Stomach smooth muscle (tissue), 2 donors: ENCODE results near the gene CYP3A5.
A peak's percentile ranks its signal among the peaks of the same experiment; 100 is the strongest.
"Not testable (repeated sequence)": the region's sequence is repeated elsewhere in the genome, so short reads cannot be mapped to it uniquely, and the experiment has no call there.

ENCODE experiments used
- H3K27ac ChIP-seq: one replicate; pipeline ENCODE4 v1.7.0; 2013; ENCODE audit warnings: mild to moderate bottlenecking, low read length, inconsistent platforms
- H3K27me3 ChIP-seq, 2 donors: one replicate each; pipeline ENCODE4 v1.7.0; 2013; ENCODE audit warnings: low read length in 2 of 2; ENCODE audit not compliant: insufficient read depth in 2 of 2, control insufficient read depth in 1 of 2
- H3K36me3 ChIP-seq, 2 donors: one replicate each; pipeline ENCODE4 v1.7.0; 2013; ENCODE audit warnings: low read length in 2 of 2; ENCODE audit not compliant: control insufficient read depth in 2 of 2, insufficient read depth in 2 of 2
- H3K4me1 ChIP-seq: one replicate; pipeline ENCODE4 v1.7.0; 2013; ENCODE audit warnings: low read length; ENCODE audit not compliant: control insufficient read depth, insufficient read depth
- H3K4me3 ChIP-seq, 2 donors: one replicate each; pipeline ENCODE4 v1.7.0; 2013; ENCODE audit warnings: low read length in 2 of 2
- H3K9ac ChIP-seq, 2 donors: one replicate each; pipeline ENCODE4 v1.7.0; 2013; ENCODE audit warnings: low read length in 2 of 2, mild to moderate bottlenecking in 1 of 2
- H3K9me3 ChIP-seq, 2 donors: one replicate each; pipeline ENCODE4 v1.7.0; 2013; ENCODE audit warnings: low read length in 2 of 2; ENCODE audit not compliant: control insufficient read depth in 2 of 2
- donor health status: healthy.
- donor health status: Pancreatic carcinoma.

Gene CYP3A5

DNA sequence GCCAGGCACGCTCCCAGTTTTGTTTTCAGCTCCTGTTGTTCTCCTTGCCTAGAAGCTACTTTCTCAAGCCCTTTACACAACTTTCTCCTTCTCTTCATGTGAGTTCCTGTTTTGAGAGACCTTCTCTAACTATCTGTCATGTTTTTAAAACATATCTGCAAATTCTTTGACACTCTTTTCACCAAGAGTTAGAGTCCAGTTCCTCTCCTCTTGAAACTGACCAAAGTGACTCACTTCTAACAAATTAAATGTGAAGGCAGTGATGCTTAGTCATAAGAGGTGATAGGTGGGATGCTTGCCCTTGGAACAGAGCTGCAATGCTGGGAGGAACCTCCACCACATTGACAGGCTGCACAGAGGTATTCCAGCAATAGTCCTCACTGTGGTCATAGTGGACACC, 37.8 kb downstream of the CYP3A5 start:
- H3K36me3 ChIP-seq: peaks cover 11 to 16% of the 10 kb centered on the region in 2 donors
- H3K4me3 ChIP-seq: no peak overlapping the region

DNA sequence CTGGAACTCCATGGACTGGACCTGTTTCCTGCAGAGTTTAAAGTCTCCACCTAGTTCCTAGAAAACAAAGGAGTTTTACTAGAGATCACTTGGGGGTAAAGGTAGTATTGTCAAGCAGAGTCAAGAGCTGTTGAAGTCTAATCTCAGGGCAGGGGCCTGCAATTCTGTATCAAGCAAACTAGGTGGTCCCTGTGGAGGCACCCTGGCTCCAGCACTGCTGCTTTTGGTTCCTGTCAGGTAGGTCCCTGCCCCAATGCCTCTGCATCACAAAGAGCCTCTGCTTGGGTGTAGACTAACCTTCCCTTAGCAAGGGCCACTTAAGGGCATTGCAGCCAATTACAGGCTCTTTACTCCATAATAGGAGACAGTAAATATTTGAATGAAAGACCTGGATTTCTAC, 40.5 kb downstream of the CYP3A5 start:
- Histone ChIP-seq H3K9me3 (no peaks in the 10 kb centered on the region), H3K9ac (no peak overlapping the region), H3K4me3 (no peak overlapping the region), H3K4me1 (no peaks in the 10 kb centered on the region), H3K27me3 (no peaks in the 10 kb centered on the region), H3K36me3 (peaks cover 9 to 10% of the 10 kb centered on the region in 2 donors), H3K27ac (no peak overlapping the region)

More for the DNA sequence above, 37.8 kb downstream of the CYP3A5 start:
- no peaks in the 10 kb centered on the region for H3K9me3 ChIP-seq
- no peaks in the 10 kb centered on the region for H3K27me3 ChIP-seq
- H3K9ac ChIP-seq: no peak overlapping the region
- no peaks in the 10 kb centered on the region for H3K4me1 ChIP-seq
- no peak overlapping the region for H3K27ac ChIP-seq

DNA sequence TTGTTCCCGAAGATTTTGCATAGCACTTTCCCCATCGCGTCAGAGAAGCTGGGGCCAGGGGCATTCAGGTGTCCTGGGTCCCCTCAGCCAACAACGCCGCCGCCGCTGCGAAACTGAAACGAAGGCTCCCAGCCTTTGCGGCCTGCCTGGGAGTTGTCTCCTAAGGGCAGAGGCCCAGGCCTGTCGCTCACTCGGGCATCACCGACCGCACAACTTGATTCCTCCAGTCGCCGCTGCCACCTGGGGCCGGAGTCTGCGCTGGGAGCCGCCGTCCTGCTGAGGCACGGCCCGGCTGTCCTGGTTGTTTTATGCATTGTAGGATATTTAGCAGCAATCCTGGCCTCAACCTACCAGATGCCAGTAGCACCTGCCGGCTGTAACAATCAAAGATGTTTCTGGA, 41.1 kb downstream of the CYP3A5 start:
- no peaks in the 10 kb centered on the region for H3K27me3 ChIP-seq
- H3K4me3 ChIP-seq: no peak overlapping the region
- H3K9ac ChIP-seq: no peak overlapping the region
- H3K9me3 ChIP-seq: no peaks in the 10 kb centered on the region
- H3K36me3 ChIP-seq: peaks cover 6 to 10% of the 10 kb centered on the region in 2 donors
- H3K27ac ChIP-seq: no peak overlapping the region
- H3K4me1 ChIP-seq: no peaks in the 10 kb centered on the region

DNA sequence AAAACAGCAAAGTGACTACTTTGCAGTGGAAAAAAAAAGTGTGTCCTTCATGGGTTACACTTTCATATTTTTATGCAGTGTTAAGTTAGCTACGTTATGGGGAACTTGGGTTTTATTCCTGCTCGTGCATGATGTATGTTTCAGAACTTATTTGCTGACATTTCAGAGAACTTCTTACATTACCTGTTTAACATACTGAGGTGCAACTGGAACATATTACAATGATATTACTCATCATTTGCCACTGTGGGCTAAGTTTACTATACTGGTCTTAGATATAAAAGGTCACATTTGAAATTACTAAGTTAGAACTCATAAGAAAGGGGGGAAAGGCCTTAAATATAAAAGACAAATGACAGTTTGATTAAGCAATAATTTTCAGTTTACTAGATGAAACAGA, 42.4 kb downstream of the CYP3A5 start:
- not testable (repeated sequence) for H3K9me3 ChIP-seq, H3K4me1 ChIP-seq, H3K27me3 ChIP-seq, H3K4me3 ChIP-seq, H3K27ac ChIP-seq, H3K9ac ChIP-seq
- peaks cover 0 to 13% of the 10 kb centered on the region in 2 donors for H3K36me3 ChIP-seq

DNA sequence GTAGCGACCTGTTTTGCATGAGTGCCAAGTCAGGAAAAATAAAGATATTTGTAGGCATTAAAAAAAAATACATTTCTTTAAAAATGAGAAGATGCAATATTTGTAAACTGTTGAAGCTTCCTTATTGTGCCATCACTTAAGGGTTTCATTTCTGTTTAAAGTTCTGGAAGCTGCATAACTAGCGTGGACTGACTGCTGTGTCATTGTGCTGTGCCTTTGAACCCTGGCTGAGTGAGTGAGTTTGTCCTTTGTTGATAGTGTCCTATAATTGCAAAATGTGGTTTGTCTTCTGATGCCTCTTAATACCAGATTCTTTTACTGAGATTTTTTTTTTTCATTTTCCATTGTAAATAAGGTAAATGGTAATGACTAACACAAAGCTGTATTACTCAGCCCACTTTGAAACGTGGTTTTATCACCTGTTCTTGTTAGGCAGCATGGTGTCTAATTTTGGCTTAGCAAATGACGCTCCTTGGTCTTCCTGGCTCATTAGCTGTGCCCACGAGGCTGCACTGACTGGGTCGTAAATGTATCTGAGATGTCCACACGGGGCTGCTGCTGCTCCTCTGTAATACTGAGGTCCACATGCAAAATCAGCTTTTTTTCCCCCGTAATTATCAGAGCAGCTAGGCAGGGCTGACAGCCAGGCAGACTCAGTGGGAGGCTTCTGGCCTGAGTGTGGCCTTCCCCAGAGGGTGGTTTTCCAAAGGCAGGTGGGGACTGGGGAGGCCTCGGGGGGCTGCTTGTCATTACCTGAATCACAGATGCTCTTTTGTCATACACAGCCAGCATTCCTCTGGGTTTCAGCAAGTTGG, 48.3 kb downstream of the CYP3A5 start:
- H3K27me3 ChIP-seq: no peaks in the 10 kb centered on the region
- H3K9me3 ChIP-seq: no peaks in the 10 kb centered on the region
- H3K9ac ChIP-seq: no peak overlapping the region
- H3K27ac ChIP-seq: no peak overlapping the region
- H3K36me3 ChIP-seq: peaks cover 26 to 57% of the 10 kb centered on the region in 2 donors
- no peaks in the 10 kb centered on the region for H3K4me1 ChIP-seq
- no peak overlapping the region for H3K4me3 ChIP-seq

DNA sequence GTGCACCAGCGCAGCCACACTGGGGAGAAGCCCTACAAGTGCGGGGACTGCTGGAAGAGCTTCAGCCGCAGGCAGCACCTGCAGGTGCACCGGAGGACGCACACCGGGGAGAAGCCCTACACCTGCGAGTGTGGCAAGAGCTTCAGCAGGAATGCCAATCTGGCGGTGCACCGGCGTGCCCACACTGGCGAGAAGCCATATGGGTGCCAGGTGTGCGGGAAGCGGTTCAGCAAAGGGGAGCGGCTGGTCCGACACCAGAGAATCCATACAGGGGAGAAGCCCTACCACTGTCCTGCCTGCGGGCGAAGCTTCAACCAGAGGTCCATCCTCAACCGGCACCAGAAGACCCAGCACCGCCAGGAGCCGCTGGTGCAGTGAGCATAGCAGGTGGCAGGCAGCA, 50.2 kb downstream of the CYP3A5 start:
- Histone ChIP-seq H3K27me3 (no peaks in the 10 kb centered on the region), H3K9ac (no peak overlapping the region), H3K9me3 (no peaks in the 10 kb centered on the region), H3K4me1 (no peaks in the 10 kb centered on the region), H3K4me3 (no peak overlapping the region), H3K27ac (no peak overlapping the region), H3K36me3 (peaks cover 40 to 75% of the 10 kb centered on the region in 2 donors)

DNA sequence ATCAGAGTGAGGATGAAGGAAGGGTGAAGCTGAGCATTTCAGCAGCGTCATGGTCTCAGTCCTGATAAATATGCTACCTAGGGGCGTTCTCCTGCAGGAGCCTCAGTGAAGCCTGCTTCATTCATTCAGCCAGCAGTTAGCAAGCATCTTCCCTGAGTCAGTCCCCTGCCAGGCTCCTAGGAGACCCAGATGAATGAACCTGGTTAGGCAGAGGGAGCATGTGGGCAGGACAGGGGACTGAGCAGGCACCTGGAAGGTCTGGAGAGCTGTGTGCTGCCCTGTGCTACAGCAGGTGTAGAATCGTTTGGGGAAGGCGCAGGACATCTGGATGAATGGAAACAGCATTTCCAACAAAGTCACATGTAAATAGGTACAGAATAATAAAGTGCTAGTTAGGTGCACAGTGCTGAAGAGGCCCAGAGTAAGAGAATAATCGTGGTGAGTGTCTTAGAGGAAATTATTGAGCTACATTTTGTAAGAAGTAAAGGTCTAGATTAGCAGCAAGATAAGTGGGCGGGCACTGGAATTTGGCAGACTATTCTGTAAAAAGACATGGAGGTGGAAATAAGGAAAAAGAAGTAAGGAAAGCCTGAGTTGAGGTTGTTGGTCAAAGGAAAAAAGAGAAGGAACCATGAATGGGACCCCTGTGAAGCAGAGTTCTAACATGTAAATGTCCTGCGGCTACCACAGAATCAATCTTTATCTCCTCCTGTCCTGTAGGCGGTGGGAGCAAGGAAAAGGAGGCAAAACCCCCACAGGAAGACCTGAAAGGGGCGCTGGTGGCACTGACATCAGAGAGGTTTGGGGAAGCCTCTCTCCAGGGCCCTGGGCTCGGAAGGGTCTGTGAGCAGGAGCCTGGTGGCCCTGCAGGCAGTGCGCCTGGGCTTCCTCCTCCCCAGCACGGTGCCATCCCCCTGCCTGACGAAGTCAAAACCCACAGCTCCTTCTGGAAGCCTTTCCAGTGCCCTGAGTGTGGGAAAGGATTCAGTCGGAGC, 51.0 kb downstream of the CYP3A5 start:
- H3K27me3 ChIP-seq: no peaks in the 10 kb centered on the region
- peaks cover 49 to 81% of the 10 kb centered on the region in 2 donors for H3K36me3 ChIP-seq
- no peaks in the 10 kb centered on the region for H3K9me3 ChIP-seq
- no peak overlapping the region for H3K27ac ChIP-seq
- H3K4me1 ChIP-seq: no peaks in the 10 kb centered on the region
- no peak overlapping the region for H3K4me3 ChIP-seq
- no peak overlapping the region for H3K9ac ChIP-seq

DNA sequence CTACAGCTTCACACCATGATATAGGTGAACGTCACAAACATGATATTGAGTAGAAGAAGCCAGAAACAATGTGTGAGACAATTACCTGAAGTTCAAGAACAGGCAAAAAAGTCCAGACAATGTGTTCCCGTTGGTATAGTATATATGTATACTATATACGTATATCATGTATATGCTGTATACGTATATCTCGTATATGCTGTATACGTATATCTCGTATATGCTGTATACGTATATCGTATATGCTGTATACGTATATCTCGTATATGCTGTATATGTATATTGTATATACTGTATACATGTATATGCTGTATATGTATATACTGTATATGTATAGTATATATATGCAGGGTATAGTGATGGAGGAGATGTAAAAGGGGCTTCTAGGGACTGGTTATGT, 52.3 kb downstream of the CYP3A5 start:
- no peak overlapping the region for H3K4me3 ChIP-seq
- H3K27ac ChIP-seq: no peak overlapping the region
- no peaks in the 10 kb centered on the region for H3K4me1 ChIP-seq
- H3K9me3 ChIP-seq: no peaks in the 10 kb centered on the region
- H3K27me3 ChIP-seq: no peaks in the 10 kb centered on the region
- peaks cover 61 to 89% of the 10 kb centered on the region in 2 donors for H3K36me3 ChIP-seq
- no peak overlapping the region for H3K9ac ChIP-seq

DNA sequence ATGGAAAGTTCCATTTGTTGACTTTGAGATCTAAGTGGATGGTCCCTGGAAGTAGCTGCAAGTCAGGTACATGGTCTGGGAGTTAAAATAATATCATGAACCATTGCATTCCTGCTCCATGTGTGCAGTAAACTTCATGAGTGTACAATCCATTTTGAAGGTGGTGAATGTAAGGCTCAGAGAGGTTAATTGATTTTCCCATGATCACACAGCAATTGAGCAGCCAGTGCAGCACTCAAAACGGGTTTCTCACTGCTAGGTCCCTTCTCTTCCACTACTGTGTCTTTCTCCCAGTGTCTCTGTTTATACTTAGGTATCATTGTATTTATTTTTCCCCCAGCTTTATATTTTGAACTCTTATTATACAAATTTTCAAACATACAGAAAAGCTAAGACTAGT, 53.1 kb downstream of the CYP3A5 start:
- Histone ChIP-seq H3K36me3 (peaks cover 67 to 88% of the 10 kb centered on the region in 2 donors), H3K9me3 (no peaks in the 10 kb centered on the region), H3K9ac (no peak overlapping the region), H3K4me1 (no peaks in the 10 kb centered on the region), H3K27ac (no peak overlapping the region), H3K27me3 (no peaks in the 10 kb centered on the region), H3K4me3 (no peak overlapping the region)

DNA sequence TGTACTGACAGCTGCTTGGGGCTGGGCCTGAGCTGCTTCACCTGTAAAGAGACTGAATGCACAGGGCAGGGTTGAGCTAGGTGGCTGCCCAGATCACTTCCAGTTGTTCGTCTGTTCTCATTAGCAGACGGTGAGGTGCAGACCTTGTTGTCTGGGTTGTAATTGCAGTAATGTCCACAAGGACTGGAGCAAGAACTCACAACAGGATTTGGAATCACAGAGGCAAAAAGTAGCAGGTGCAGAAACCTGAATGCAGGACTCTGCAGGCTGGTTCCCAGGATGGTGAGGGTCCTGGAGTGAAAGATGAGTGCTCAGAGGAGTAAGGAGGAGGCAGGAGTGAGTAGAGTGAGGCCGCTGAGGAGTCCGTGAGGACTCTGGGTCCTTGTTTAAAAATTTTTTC, 53.8 kb downstream of the CYP3A5 start:
- Histone ChIP-seq H3K4me1 (no peaks in the 10 kb centered on the region), H3K9me3 (no peaks in the 10 kb centered on the region), H3K4me3 (no peak overlapping the region), H3K27me3 (no peaks in the 10 kb centered on the region), H3K27ac (no peak overlapping the region), H3K9ac (peak overlapping the region in 1 of 2 donors; percentile 21), H3K36me3 (peaks cover 73 to 88% of the 10 kb centered on the region in 2 donors)
